Forelimb muscle (tissue), 1 donor: ENCODE results near the gene VSIG10L2. TPM values are rescaled to one million over a fixed set of nuclear protein-coding genes. Genes with fewer than 3 reads are reported as not detected.
"Not testable (repeated sequence)": the region's sequence is repeated elsewhere in the genome, so short reads cannot be mapped to it uniquely, and the experiment has no call there.

Experiments
- DNase-seq: peaks from one replicate; pipeline ENCODE4 v3.0.0-alpha.2; 2013; ENCODE audit warnings: low read depth
- polyA plus RNA-seq: library from polyadenylated mRNA; unstranded; fragments of 120-200 nt; gene quantifications from one replicate; pipeline ENCODE4 v1.2.1, GENCODE V29; 2013; ENCODE audit not compliant: insufficient read length

VSIG10L2 gene
- polyA plus RNA-seq: 0.28 TPM

- no peak for DNase-seq
These were observed at the start of gene VSIG10L2 for GRCh38 chr11:125945797-125946520. Gene VSIG10L2 (plus strand): TSS chr11:125946044. CDS start chr11:125946056, 12 bp downstream.

GRCh38 chr11:125901872-125902271 lies 44.0 kb upstream of the VSIG10L2 start:
- no peak for DNase-seq

- DNase-seq: no peak
These were observed 43.4 kb upstream of the VSIG10L2 start for GRCh38 chr11:125902277-125902926.

GRCh38 chr11:125902927-125903710 lies 42.7 kb upstream of the VSIG10L2 start, which contains the start of gene PUS3:
Gene PUS3 (minus strand): TSS chr11:125903206. CDS start chr11:125896284, 6,922 bp downstream.
- DNase-seq: peak; percentile 79

GRCh38 chr11:125903711-125904659 lies 41.9 kb upstream of the VSIG10L2 start, which contains the start of gene DDX25:
Gene DDX25 (plus strand): TSS chr11:125904508. CDS start chr11:125904518, 10 bp downstream.
- no peak for DNase-seq

- no peak for DNase-seq
These were observed 41.2 kb upstream of the VSIG10L2 start for GRCh38 chr11:125904678-125905077.

- no peak for DNase-seq
These were observed 35.5 kb upstream of the VSIG10L2 start for GRCh38 chr11:125910226-125910849.

- DNase-seq: not testable (repeated sequence)
These were observed 31.2 kb upstream of the VSIG10L2 start for GRCh38 chr11:125914601-125915000.

GRCh38 chr11:125916683-125917347 lies 29.0 kb upstream of the VSIG10L2 start:
- DNase-seq: no peak

GRCh38 chr11:125918140-125918840 lies 27.6 kb upstream of the VSIG10L2 start:
- DNase-seq: no peak

- no peak for DNase-seq
These were observed 24.8 kb upstream of the VSIG10L2 start for GRCh38 chr11:125921042-125921441.

- no peak for DNase-seq
These were observed 23.7 kb upstream of the VSIG10L2 start for GRCh38 chr11:125922156-125922555.

- DNase-seq: peak; percentile 60
These were observed 22.7 kb upstream of the VSIG10L2 start for GRCh38 chr11:125923012-125923579.

GRCh38 chr11:125923633-125924032 lies 22.2 kb upstream of the VSIG10L2 start:
- DNase-seq: no peak

GRCh38 chr11:125924384-125925007 lies 21.3 kb upstream of the VSIG10L2 start:
- no peak for DNase-seq

GRCh38 chr11:125925247-125925740 lies 20.6 kb upstream of the VSIG10L2 start:
- no peak for DNase-seq

- no peak for DNase-seq
These were observed 20.0 kb upstream of the VSIG10L2 start for GRCh38 chr11:125925804-125926203.

GRCh38 chr11:125926682-125927081 lies 19.2 kb upstream of the VSIG10L2 start:
- DNase-seq: no peak
